Stimulated activated CD4-positive, alpha-beta T cell treated with anti-CD3 and anti-CD28 coated beads, Interleukin-1b, Interleukin-23, amount 100 ng/mL, for 24 hours (primary cell): ENCODE data around the gene ECSCR.
"Not testable (repeated sequence)": the region's sequence is repeated elsewhere in the genome, so short reads cannot be mapped to it uniquely, and the experiment has no call there.

ENCODE experiments used
- DNase-seq, 4 experiments: peaks; one replicate each; pipeline ENCODE4 v3.0.0-alpha.2; 2020; ENCODE audit warnings: low read depth in 4 of 4, low spot score in 1 of 4

Gene ECSCR

DNA sequence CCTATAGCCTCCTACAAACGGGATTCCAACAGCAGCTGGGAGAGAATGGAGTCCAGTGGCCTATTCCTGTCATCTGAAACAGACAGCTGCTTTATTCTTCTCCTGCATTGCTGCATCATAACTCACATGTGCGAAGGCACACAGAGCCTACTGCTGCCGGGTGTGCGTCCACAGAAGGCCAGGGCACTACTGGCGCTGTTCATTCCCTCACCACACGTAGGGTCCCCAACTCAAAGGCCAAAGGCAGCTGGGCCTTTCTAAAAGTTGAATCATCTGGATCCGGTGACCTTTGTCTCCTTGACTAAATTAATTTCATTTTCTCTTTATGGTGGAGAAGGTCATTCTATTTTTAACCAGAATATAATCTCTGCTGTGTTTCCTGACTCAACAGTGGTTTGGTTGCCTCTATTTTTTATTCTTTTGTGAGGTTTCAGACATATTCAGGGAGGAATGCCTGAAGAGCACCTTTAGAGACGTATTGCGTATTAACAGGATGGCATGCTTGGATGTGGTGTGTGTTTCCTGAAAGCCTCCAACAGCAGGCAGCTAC lies 47.9 kb downstream of the ECSCR start:
- no peak for DNase-seq

DNA sequence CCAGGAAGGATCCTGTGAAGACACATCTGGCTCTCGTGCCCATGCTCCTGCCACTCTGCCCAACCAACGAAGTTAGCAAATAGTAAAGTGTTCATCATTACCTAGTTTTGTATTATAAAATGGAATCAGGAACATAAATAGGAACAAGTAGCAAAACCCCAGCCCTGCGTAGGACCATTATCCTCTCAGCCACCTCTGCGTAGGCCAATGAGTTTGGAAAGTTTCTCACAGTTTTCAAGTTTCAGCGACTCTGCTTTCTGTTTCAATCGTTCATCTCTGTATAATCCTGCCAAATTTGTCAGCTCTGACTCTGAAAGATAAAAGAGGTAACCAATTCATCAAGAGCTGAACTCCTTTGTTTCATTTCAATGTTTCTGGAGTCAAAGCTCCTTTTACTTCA lies 48.6 kb downstream of the ECSCR start:
- no peak for DNase-seq

DNA sequence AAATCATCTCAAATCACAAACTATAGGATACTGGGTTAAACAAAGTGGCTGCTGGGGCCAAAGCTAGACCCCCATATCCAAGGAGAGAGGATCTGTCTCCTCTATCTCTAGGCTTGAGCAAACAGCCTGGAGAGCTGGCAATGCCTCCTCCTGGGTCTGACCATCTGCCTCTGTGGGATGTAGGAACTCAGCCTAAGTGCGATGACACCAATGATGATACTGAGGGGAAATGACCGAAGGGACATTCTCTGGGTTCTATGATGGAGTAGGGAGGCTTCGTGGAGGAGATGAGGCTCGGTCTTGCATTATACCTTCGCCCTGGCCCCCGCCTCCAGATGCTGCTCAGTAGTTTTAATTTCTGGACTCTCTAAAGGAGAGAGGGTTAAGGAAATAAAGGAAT lies 49.4 kb downstream of the ECSCR start:
- no peak for DNase-seq

- DNase-seq = no peak
Measured at GRCh38 chr5:139410993-139411828, 51.3 kb downstream of the ECSCR start.

GRCh38 chr5:139410121-139410992 lies 52.2 kb downstream of the ECSCR start:
- DNase-seq = no peak

GRCh38 chr5:139409116-139409515 lies 53.4 kb downstream of the ECSCR start:
- not testable (repeated sequence) for DNase-seq

DNA sequence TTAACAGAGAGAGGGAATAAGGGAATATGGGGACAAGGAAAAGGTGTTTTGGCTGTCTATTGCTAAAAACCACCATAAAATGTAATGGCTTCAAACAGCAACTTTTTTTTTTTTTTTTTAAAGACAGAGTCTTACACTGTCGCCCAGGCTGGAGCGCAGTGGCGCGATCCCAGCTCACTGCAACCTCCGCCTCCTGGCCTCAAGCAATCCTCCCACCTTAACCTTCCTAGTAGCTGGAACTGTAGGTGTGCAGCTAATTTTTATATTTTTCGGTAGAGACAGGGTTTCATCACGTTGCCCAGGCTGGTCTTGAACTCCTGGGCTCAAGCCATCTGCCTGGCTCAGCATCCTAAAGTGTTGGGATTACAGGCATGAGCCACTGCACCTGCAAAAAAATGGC lies 54.4 kb downstream of the ECSCR start:
- no peak for DNase-seq

DNA sequence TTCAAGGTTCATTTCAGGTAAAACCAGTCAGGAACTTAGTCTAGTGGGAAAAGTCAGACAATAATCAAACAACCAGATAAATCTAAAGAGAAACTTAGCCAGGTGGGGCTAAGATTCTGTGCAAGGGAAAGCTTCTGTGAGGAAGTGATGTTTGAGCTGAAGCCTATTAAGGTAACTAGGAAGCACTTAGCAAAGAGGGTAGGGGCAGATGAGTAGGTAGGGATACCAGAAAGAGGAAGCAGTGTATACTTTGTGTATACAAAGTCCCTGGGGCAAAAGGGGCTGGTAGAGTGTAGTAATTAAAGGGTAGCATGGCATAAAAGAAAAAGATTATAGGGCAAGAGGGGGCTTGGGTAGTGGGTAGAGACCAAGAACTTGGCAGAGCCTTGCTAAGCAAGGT lies 55.0 kb downstream of the ECSCR start:
- DNase-seq = no peak

DNA sequence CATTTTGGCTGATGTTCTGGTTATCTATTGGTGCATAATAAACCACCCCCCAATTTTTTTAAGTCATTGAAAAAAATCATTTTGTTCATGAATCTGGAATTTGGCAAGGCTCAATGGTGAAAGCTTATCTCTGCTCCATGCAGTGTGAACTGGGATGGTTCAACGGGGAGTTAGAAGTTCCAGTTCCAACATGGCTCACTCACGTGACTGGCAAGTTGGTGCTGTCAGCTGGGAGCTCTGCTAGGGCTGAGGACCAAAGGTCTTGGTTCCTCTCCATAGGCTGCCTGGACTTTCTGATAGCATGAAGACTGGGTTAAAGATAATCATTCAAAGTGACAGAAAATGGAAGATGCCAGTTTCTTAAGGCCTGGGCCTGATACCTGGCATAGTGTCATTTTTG lies 55.6 kb downstream of the ECSCR start:
- DNase-seq = no peak

- DNase-seq = no peak
Measured at GRCh38 chr5:139404484-139404840, 58.1 kb downstream of the ECSCR start.

- DNase-seq = peak; percentile 92 to 99 (median 94)
Measured at GRCh38 chr5:139403787-139404483, 58.6 kb downstream of the ECSCR start, which contains the start of gene SPATA24. TSS of gene SPATA24 (minus strand) at chr5:139404089. CDS start at chr5:139404060, 29 bp downstream.

GRCh38 chr5:139403418-139403786 lies 59.1 kb downstream of the ECSCR start:
- no peak for DNase-seq

- DNase-seq = no peak
Measured at GRCh38 chr5:139402561-139403158, 59.9 kb downstream of the ECSCR start.

- no peak for DNase-seq
Measured at GRCh38 chr5:139401546-139401945, 61.0 kb downstream of the ECSCR start.

- no peak for DNase-seq
Measured at GRCh38 chr5:139399501-139400121, 62.9 kb downstream of the ECSCR start.
